ENCODE data around the gene IKZF4. TPM values are rescaled to one million over a fixed set of nuclear protein-coding genes. Genes with fewer than 3 reads are reported as not detected.

The IKZF4 gene
- total RNA-seq, 2 donors from 2014 or later, result 2.6 to 3.9 TPM

- TF ChIP-seq, protein P1, sequence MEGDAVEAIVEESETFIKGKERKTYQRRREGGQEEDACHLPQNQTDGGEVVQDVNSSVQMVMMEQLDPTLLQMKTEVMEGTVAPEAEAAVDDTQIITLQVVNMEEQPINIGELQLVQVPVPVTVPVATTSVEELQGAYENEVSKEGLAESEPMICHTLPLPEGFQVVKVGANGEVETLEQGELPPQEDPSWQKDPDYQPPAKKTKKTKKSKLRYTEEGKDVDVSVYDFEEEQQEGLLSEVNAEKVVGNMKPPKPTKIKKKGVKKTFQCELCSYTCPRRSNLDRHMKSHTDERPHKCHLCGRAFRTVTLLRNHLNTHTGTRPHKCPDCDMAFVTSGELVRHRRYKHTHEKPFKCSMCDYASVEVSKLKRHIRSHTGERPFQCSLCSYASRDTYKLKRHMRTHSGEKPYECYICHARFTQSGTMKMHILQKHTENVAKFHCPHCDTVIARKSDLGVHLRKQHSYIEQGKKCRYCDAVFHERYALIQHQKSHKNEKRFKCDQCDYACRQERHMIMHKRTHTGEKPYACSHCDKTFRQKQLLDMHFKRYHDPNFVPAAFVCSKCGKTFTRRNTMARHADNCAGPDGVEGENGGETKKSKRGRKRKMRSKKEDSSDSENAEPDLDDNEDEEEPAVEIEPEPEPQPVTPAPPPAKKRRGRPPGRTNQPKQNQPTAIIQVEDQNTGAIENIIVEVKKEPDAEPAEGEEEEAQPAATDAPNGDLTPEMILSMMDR (IDR thresholded peaks at IDR 0.05), result no peak
- H3K27ac ChIP-seq, result no peak overlapping the region
- no peak for DNase-seq (ENCODE audit: low spot score)
- H3K4me1 ChIP-seq, result no peaks in the 10 kb centered on the region
- H3K36me3 ChIP-seq, result no peaks in the 10 kb centered on the region
- H3K9me3 ChIP-seq, result no peaks in the 10 kb centered on the region
- no peaks in the 10 kb centered on the region for H3K27me3 ChIP-seq
- H3K4me3 ChIP-seq, result no peak overlapping the region
These were observed 6.6 kb upstream of the IKZF4 start for GRCh38 chr12:56014205-56014604.

GRCh38 chr12:56017181-56017580 lies 3.7 kb upstream of the IKZF4 start:
- H3K4me1 ChIP-seq, result peaks cover 0 to 22% of the 10 kb centered on the region in 2 donors
- H3K9me3 ChIP-seq, result no peaks in the 10 kb centered on the region
- H3K27ac ChIP-seq, result no peak overlapping the region
- TF ChIP-seq, protein P1 (IDR thresholded peaks at IDR 0.05), result no peak
- H3K36me3 ChIP-seq, result peaks cover 5% of the 10 kb centered on the region
- no peak for DNase-seq (ENCODE audit: low spot score)
- no peaks in the 10 kb centered on the region for H3K27me3 ChIP-seq
- H3K4me3 ChIP-seq, result no peak overlapping the region

DNA sequence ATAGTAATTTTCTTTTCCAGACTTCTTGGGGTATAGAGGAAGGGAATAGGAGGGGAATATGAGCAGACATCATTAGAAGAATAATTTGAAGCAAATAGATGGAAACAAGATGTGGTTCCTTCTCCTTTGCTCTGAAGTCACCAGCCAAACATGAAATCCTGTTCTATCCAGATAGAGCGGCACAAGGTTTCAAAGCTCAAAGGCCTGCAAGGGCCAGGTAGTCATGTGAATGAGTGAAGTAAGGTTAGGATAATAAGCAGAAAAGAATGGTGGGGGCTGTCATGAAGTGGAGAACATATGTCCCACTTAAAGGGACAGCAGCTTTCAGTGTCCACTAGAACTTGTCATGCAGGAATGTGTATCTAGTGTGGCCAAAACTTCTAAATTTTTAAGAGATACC lies 2.5 kb upstream of the IKZF4 start:
- Histone ChIP-seq H3K27me3 (no peaks in the 10 kb centered on the region), H3K27ac (no peak overlapping the region), H3K4me3 (no peak overlapping the region), H3K9me3 (no peaks in the 10 kb centered on the region), H3K4me1 (peaks cover 0 to 22% of the 10 kb centered on the region in 2 donors), H3K36me3 (peaks cover 5% of the 10 kb centered on the region)
- no peak for DNase-seq (ENCODE audit: low spot score)
- TF ChIP-seq, protein P1 (IDR thresholded peaks at IDR 0.05), result no peak

DNA sequence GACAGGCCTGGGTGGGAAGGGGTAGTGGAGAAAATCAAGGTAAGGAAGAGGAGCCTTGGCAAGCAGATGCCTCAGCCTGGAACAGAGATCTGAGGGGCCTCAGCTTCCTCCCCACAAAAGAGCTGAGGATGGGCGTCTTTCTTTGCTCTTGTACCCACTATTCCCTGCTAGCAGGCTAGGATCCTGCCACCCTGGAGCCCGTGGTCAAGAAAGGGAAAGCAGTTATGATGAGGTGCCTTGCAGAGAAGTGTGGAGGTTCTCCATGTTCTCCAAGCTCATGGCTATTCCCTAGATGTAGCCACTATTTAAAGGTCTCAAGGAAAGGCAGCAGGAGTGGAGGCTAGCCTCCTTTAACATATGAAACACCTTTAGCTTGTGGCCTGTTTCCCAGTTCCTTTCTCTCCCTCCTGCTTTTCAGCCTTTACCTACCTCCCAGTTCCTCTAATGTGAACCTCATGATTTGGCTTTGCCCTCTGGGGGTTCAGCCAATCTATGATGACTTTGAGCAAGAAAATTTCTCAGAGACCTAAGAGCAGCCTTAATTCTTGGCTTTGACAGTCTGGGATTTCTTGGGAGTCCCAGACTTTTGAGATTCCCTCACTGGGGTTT lies 1.1 kb downstream of the IKZF4 start:
- H3K4me1 ChIP-seq, result peaks cover 0 to 22% of the 10 kb centered on the region in 2 donors
- peaks cover 9% of the 10 kb centered on the region for H3K36me3 ChIP-seq
- no peak overlapping the region for H3K4me3 ChIP-seq
- H3K9me3 ChIP-seq, result no peaks in the 10 kb centered on the region
- H3K27me3 ChIP-seq, result no peaks in the 10 kb centered on the region
- H3K27ac ChIP-seq, result no peak overlapping the region
- no peak for DNase-seq (ENCODE audit: low spot score)
- TF ChIP-seq, protein P1 (IDR thresholded peaks at IDR 0.05), result no peak

DNA sequence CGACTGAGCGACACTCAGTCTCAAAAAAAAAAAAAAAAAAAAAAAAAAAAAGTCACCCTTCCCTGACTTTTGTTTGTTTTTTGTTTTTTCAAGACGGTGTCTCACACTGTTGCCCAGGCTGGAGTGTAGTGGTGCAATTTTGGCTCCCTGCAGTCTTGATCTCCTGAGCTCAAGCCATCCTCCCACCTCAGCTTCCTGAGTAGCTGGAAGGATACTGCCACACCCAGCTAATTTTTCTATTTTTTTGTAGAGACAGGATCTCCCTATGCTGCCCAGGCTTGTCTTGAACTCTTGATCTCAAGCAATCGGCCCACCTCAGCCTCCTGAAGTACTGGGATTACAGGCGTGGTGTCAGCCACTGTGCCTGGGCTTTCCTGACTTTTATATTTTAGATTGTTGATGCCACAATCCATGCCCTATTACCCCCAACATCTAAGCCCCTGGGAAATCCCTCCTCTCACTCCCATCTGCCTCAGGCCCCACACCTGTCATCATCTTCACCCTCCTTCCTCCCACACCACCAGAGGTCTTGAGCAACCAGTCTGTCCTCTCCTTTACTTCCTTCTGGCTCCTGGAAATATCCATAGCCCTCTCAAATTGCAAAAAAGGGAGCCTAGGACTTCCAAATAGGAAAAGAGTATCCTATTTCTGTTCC lies 7.8 kb downstream of the IKZF4 start:
- no peak for DNase-seq (ENCODE audit: low spot score)
- peaks cover 10% of the 10 kb centered on the region for H3K36me3 ChIP-seq
- TF ChIP-seq, protein P1 (IDR thresholded peaks at IDR 0.05), result no peak
- H3K4me1 ChIP-seq, result no peaks in the 10 kb centered on the region
- no peaks in the 10 kb centered on the region for H3K27me3 ChIP-seq
- no peaks in the 10 kb centered on the region for H3K9me3 ChIP-seq
- no peak overlapping the region for H3K27ac ChIP-seq
- no peak overlapping the region for H3K4me3 ChIP-seq

- Histone ChIP-seq H3K4me3 (no peak overlapping the region), H3K36me3 (peaks cover 12% of the 10 kb centered on the region), H3K27ac (no peak overlapping the region), H3K4me1 (no peaks in the 10 kb centered on the region), H3K9me3 (no peaks in the 10 kb centered on the region), H3K27me3 (no peaks in the 10 kb centered on the region)
- DNase-seq (ENCODE audit: low spot score), result no peak
- TF ChIP-seq, protein P1 (IDR thresholded peaks at IDR 0.05), result no peak
These were observed 8.3 kb downstream of the IKZF4 start for GRCh38 chr12:56029166-56029519.
